Left colon (tissue), 2 donors: ENCODE data around the gene SKAP2. TPM values are rescaled to one million over a fixed set of nuclear protein-coding genes. Genes with fewer than 3 reads are reported as not detected.

Experiments used
- ATAC-seq: fragments of 200-7000 bp; cut with Tn5 transposase; one replicate; pipeline ENCODE4 v1.9.1; 2020; ENCODE audit warnings: mild to moderate bottlenecking, moderate library complexity
- DNase-seq, 2 donors: peaks; one replicate each; pipeline ENCODE4 v3.0.0-alpha.2; 2020
- intact Hi-C, 2 donors: fragments of 100-400 bp; cut with DNase I in 1 of 2; cut with micrococcal nuclease in 1 of 2; formaldehyde crosslinking; loops; one replicate each; pipeline versions ENCODE4 v1.11.2 to v1.14.0; 2022; cut with DNase I, micrococcal nuclease
- total RNA-seq, 2 donors: library from RNA; stranded (reverse); fragmentation: NEBNext Ultra II Directional; extraction: Animal tissue kit (Norgen Biotek cat#: 25700); gene quantifications; one replicate each; pipeline ENCODE4 v1.2.1, GENCODE V29; 2021
- donor health status: DM: no; HTN: no; CAD: no.
- donor health status: DM: yes; HTN: yes; CAD: no.

SKAP2 gene
- total RNA-seq, 2 donors from 2014 or later, result 39.3 to 46.6 TPM

- ATAC-seq, result no peak
- DNase-seq, result no peak
- intact Hi-C loops, result no loop called here
Observed at GRCh38 chr7:26792006-26792405, 72.4 kb downstream of the SKAP2 start.

GRCh38 chr7:26789481-26790184, 74.8 kb downstream of the SKAP2 start:
- intact Hi-C loops, result no loop called here
- no peak for ATAC-seq
- no peak for DNase-seq

- intact Hi-C loops, result no loop called here
- ATAC-seq (no peak), DNase-seq (no peak)
Observed at GRCh38 chr7:26787701-26788100, 76.7 kb downstream of the SKAP2 start.

GRCh38 chr7:26784118-26784517, 80.3 kb downstream of the SKAP2 start:
- DNase-seq (no peak), ATAC-seq (no peak)
- intact Hi-C loops, result no loop called here

- no peak for ATAC-seq
- intact Hi-C loops, result no loop called here
- DNase-seq, result no peak
Observed at GRCh38 chr7:26782501-26782900, 81.9 kb downstream of the SKAP2 start.

GRCh38 chr7:26779978-26780595, 84.3 kb downstream of the SKAP2 start:
- ATAC-seq, result no peak
- DNase-seq, result no peak
- intact Hi-C loops, result no loop called here

- DNase-seq (no peak), ATAC-seq (no peak)
- intact Hi-C loops, result no loop called here
Observed at GRCh38 chr7:26777385-26777784, 87.0 kb downstream of the SKAP2 start.

- no peak for DNase-seq
- intact Hi-C loops, result no loop called here
- no peak for ATAC-seq
Observed at GRCh38 chr7:26760501-26760900, 103.9 kb downstream of the SKAP2 start.

GRCh38 chr7:26759108-26759507, 105.3 kb downstream of the SKAP2 start:
- DNase-seq, result no peak
- ATAC-seq, result no peak
- intact Hi-C loops, result no loop called here

- ATAC-seq (no peak), DNase-seq (no peak)
- intact Hi-C loops, result no loop called here
Observed at GRCh38 chr7:26743205-26743604, 121.2 kb downstream of the SKAP2 start.

- ATAC-seq, result no peak
- no peak for DNase-seq
- intact Hi-C loops, result no loop called here
Observed at GRCh38 chr7:26735976-26736600, 128.3 kb downstream of the SKAP2 start.

- no peak for ATAC-seq
- intact Hi-C loops, result no loop called here
- DNase-seq, result no peak
Observed at GRCh38 chr7:26729150-26729775, 135.1 kb downstream of the SKAP2 start.

- DNase-seq (no peak), ATAC-seq (no peak)
- intact Hi-C loops, result no loop called here
Observed at GRCh38 chr7:26726051-26726450, 138.3 kb downstream of the SKAP2 start.

- ATAC-seq (no peak), DNase-seq (no peak)
- intact Hi-C loops, result no loop called here
Observed at GRCh38 chr7:26724795-26725194, 139.6 kb downstream of the SKAP2 start.

GRCh38 chr7:26723129-26723528, 141.3 kb downstream of the SKAP2 start:
- no peak for ATAC-seq
- intact Hi-C loops, result no loop called here
- no peak for DNase-seq

GRCh38 chr7:26721450-26721849, 142.9 kb downstream of the SKAP2 start:
- no peak for DNase-seq
- ATAC-seq, result no peak
- intact Hi-C loops, result no loop called here

GRCh38 chr7:26718063-26718462, 146.3 kb downstream of the SKAP2 start:
- no peak for ATAC-seq
- no peak for DNase-seq
- intact Hi-C loops, result no loop called here

- DNase-seq (no peak), ATAC-seq (no peak)
- intact Hi-C loops, result no loop called here
Observed at GRCh38 chr7:26714438-26714837, 150.0 kb downstream of the SKAP2 start.

- ATAC-seq (no peak), DNase-seq (no peak)
- intact Hi-C loops, result no loop called here
Observed at GRCh38 chr7:26714006-26714405, 150.4 kb downstream of the SKAP2 start.
